Measurements from ENCODE around the gene TRIM5. TPM values are rescaled to one million over a fixed set of nuclear protein-coding genes. Genes with fewer than 3 reads are reported as not detected.

TRIM5 gene
- total and polyA plus RNA-seq, 10 of the 15 experiments (the other 5 are each of a cell fraction or from before 2014, with no cell fraction given): 20.0 to 59.7 (median 31.8) TPM

DNA sequence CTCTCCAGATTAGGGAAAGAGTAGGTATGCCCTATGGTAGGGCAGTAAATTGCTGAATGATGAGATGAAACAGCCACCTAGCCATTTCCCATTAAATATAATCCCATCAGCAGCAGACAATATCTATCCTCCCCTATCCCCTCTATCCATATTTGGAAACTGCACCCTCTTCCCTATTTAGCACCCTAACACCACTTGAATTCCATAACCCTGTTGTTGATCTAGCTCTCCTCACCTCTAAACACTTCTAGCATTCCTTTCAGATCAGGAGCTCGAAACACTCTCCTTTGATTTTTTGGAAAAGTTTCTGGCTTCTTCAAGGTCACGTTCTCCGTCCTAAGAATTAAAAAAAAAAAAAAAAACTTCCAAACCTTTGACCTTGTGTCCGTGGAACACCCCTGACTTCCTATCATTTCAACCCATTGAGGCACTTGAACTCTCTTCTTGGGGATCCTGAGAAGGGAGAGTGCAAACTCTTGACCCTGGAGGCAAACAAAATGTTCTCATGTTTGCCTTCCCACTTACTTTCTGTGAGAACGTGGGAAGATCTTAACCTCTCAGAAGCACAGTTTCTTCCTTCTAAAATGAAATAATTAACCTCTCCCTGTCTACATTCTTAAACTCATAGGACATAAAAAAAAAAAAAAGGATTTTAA is 19.0 kb downstream of the TRIM5 start:
- FAIRE-seq (no peak), DNase-seq (ENCODE audit: low read depth, low spot score) (no peak), ATAC-seq (no peak)
- POLR2A ChIA-PET: no interaction called here
- Histone ChIP-seq H3K79me2 (ENCODE audit: control insufficient read depth, insufficient read depth, low read length) (no peaks in the 10 kb centered on the region; the same call in 1 of the 2 replicates), H3K27me3 (replicated peaks in 1 of 2; ENCODE audit: control insufficient read depth in 2 of 2, insufficient read depth in 2 of 2, low read length in 1 of 2) (no peaks in the 10 kb centered on the region), H4K20me1 (ENCODE audit: control insufficient read depth, insufficient read depth) (no peaks in the 10 kb centered on the region), H3K4me3 (no peak overlapping the region), H3K9me3 (replicated peaks; ENCODE audit: control insufficient read depth, insufficient read depth, low read length) (no peaks in the 10 kb centered on the region), H3K36me3 (ENCODE audit: control insufficient read depth in 2 of 2, insufficient read depth in 2 of 2, low read length in 1 of 2) (peaks cover 0 to 32% of the 10 kb centered on the region in 2 experiments; a peak in 3 of 4 replicates), H3K9ac (ENCODE audit: control insufficient read depth, insufficient read depth, low read length) (no peak overlapping the region), H3K4me2 (ENCODE audit: control insufficient read depth, insufficient read depth) (no peak overlapping the region), H3K27ac (ENCODE audit: control insufficient read depth, insufficient read depth) (no peak overlapping the region), H2AFZ (ENCODE audit: control insufficient read depth, low read depth, low read length) (no peak overlapping the region), H3K4me1 (ENCODE audit: control insufficient read depth, insufficient read depth, low read length) (no peaks in the 10 kb centered on the region)
- in situ Hi-C loops (cut with MboI): no loop called here
- CTCF ChIA-PET: no interaction called here
- 98% methylated on average over 5 of the region's 5 CpGs for whole genome bisulfite sequencing (ENCODE audit: insufficient coverage, insufficient replicate concordance, low lambda C conversion rate, missing lambda C conversion rate)
- intact Hi-C loops (cut with micrococcal nuclease; ENCODE audit: unreplicated experiment): no loop called here
- SMC1A ChIA-PET (ENCODE audit: uncharacterized antibody, unreplicated experiment): no interaction called here
- RAD21 ChIA-PET (ENCODE audit: unreplicated experiment): no interaction called here
- no TSS peak for BruUV-seq (replicated peaks)
- TF ChIP-seq IRF3 (IDR thresholded peaks at IDR 0.05) (no peak), HDAC2 (IDR thresholded peaks at IDR 0.05) (no peak), E2F8 (IDR thresholded peaks at IDR 0.05; ENCODE audit: low read depth, partially characterized antibody) (no peak), GABPA (IDR thresholded peaks at IDR 0.05; ENCODE audit: low read depth) (no peak), ASH2L (IDR thresholded peaks at IDR 0.05; ENCODE audit: borderline replicate concordance, low read depth) (no peak), KDM1A (IDR thresholded peaks at IDR 0.05; ENCODE audit: borderline replicate concordance) (no peak), BRCA1 (IDR thresholded peaks at IDR 0.05; ENCODE audit: low read depth, low read length) (no peak), ZNF217 (IDR thresholded peaks at IDR 0.05) (no peak), ZSCAN29 (IDR thresholded peaks at IDR 0.05) (no peak), EZH2 (IDR thresholded peaks at IDR 0.05; ENCODE audit: borderline replicate concordance, control insufficient read depth, low read depth, low read length) (no peak)
- TF ChIP-seq, protein P1, sequence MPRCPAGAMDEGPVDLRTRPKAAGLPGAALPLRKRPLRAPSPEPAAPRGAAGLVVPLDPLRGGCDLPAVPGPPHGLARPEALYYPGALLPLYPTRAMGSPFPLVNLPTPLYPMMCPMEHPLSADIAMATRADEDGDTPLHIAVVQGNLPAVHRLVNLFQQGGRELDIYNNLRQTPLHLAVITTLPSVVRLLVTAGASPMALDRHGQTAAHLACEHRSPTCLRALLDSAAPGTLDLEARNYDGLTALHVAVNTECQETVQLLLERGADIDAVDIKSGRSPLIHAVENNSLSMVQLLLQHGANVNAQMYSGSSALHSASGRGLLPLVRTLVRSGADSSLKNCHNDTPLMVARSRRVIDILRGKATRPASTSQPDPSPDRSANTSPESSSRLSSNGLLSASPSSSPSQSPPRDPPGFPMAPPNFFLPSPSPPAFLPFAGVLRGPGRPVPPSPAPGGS (IDR thresholded peaks at IDR 0.05; ENCODE audit: borderline replicate concordance, insufficient read depth, low read depth, low read length, poor library complexity, severe bottlenecking): no peak
- TF ChIP-seq, protein P2, sequence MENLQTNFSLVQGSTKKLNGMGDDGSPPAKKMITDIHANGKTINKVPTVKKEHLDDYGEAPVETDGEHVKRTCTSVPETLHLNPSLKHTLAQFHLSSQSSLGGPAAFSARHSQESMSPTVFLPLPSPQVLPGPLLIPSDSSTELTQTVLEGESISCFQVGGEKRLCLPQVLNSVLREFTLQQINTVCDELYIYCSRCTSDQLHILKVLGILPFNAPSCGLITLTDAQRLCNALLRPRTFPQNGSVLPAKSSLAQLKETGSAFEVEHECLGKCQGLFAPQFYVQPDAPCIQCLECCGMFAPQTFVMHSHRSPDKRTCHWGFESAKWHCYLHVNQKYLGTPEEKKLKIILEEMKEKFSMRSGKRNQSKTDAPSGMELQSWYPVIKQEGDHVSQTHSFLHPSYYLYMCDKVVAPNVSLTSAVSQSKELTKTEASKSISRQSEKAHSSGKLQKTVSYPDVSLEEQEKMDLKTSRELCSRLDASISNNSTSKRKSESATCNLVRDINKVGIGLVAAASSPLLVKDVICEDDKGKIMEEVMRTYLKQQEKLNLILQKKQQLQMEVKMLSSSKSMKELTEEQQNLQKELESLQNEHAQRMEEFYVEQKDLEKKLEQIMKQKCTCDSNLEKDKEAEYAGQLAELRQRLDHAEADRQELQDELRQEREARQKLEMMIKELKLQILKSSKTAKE (IDR thresholded peaks at IDR 0.05; ENCODE audit: low read depth, poor library complexity, severe bottlenecking): no peak
